Neuronal stem cell (in vitro differentiated cells): ENCODE data around the gene FAM228B.

Experiments used
- DNase-seq: peaks from one replicate; pipeline ENCODE4 v3.0.0-alpha.2; 2013; ENCODE audit warnings: low spot score
- H2AFZ ChIP-seq: one replicate; pipeline ENCODE4 v1.6.1; 2013; ENCODE audit warnings: mild to moderate bottlenecking, low read length, inconsistent platforms
- H2AK5ac ChIP-seq: 2 replicates; pipeline ENCODE4 v1.6.1; 2013; ENCODE audit warnings: low read depth, mild to moderate bottlenecking, inconsistent platforms, low read length, moderate library complexity, mixed read lengths
- H2BK120ac ChIP-seq: 2 replicates; pipeline ENCODE4 v1.6.1; 2013; ENCODE audit warnings: low read depth, mild to moderate bottlenecking, inconsistent platforms, low read length, moderate library complexity, mixed read lengths
- H2BK12ac ChIP-seq: one replicate; pipeline ENCODE4 v1.6.1; 2013; ENCODE audit warnings: low read length, inconsistent platforms
- H2BK15ac ChIP-seq: 2 replicates; pipeline ENCODE4 v1.6.1; 2013; ENCODE audit warnings: mild to moderate bottlenecking, low read length, inconsistent platforms, mixed read lengths
- H2BK5ac ChIP-seq: one replicate; pipeline ENCODE4 v1.6.1; 2013; ENCODE audit warnings: inconsistent platforms, mild to moderate bottlenecking, low read length, moderate library complexity
- H3K14ac ChIP-seq: one replicate; pipeline ENCODE4 v1.6.1; 2013; ENCODE audit warnings: low read length, inconsistent platforms
- H3K18ac ChIP-seq: 2 replicates; pipeline ENCODE4 v1.6.1; 2013; ENCODE audit warnings: low read length, inconsistent platforms
- H3K23ac ChIP-seq: 2 replicates; pipeline ENCODE4 v1.6.1; 2013; ENCODE audit warnings: low read depth, mild to moderate bottlenecking, mixed read lengths, low read length, inconsistent platforms; ENCODE audit not compliant: poor library complexity
- H3K27ac ChIP-seq: replicated peaks from 3 replicates; pipeline ENCODE4 v1.5.1; 2013; ENCODE audit warnings: low read length, inconsistent platforms
- H3K27me3 ChIP-seq, 3 experiments: 2 replicates each; pipeline ENCODE4 v1.6.1; 2013; ENCODE audit warnings: low read length in 3 of 3, mild to moderate bottlenecking in 2 of 3, inconsistent platforms in 1 of 3, low read depth in 1 of 3, mixed read lengths in 1 of 3, moderate library complexity in 1 of 3; ENCODE audit not compliant: control insufficient read depth in 3 of 3, insufficient read depth in 3 of 3
- H3K36me3 ChIP-seq, 2 donors: replicated peaks in 1 of 2; 2 replicates each; pipeline ENCODE4 v1.6.1; 2013; ENCODE audit warnings: low read length in 2 of 2; ENCODE audit not compliant: control insufficient read depth in 2 of 2, insufficient read depth in 2 of 2
- H3K4ac ChIP-seq: 2 replicates; pipeline ENCODE4 v1.6.1; 2013; ENCODE audit warnings: inconsistent platforms, mild to moderate bottlenecking, low read length, moderate library complexity
- H3K4me1 ChIP-seq, 2 donors: 1 replicate in 1 of 2; 2 replicates in 1 of 2; pipeline ENCODE4 v1.6.1; 2013; ENCODE audit warnings: low read length in 2 of 2, low read depth in 1 of 2; ENCODE audit not compliant: control insufficient read depth in 2 of 2, insufficient read depth in 1 of 2
- H3K4me2 ChIP-seq: one replicate; pipeline ENCODE4 v1.6.1; 2013; ENCODE audit warnings: mild to moderate bottlenecking, low read length, inconsistent platforms; ENCODE audit not compliant: insufficient read depth, poor library complexity, severe bottlenecking
- H3K4me3 ChIP-seq, 2 donors: 2 replicates each; pipeline ENCODE4 v1.5.1; 2013; ENCODE audit warnings: low read length in 2 of 2, mild to moderate bottlenecking in 2 of 2, inconsistent platforms in 1 of 2, moderate library complexity in 1 of 2
- H3K79me1 ChIP-seq: one replicate; pipeline ENCODE4 v1.6.1; 2013; ENCODE audit warnings: low read depth, mild to moderate bottlenecking, inconsistent platforms, low read length, moderate library complexity
- H3K9ac ChIP-seq: one replicate; pipeline ENCODE4 v1.6.1; 2013; ENCODE audit warnings: mild to moderate bottlenecking, low read depth, low read length, inconsistent platforms; ENCODE audit not compliant: poor library complexity
- H3K9me3 ChIP-seq, 2 donors: replicated peaks in 1 of 2; 2 replicates each; pipeline versions ENCODE3 to v1.6.1; 2013; ENCODE audit warnings: low read length in 2 of 2, mild to moderate bottlenecking in 2 of 2, inconsistent platforms in 1 of 2, low read depth in 1 of 2, mixed read lengths in 1 of 2, moderate library complexity in 1 of 2; ENCODE audit not compliant: control insufficient read depth in 2 of 2, insufficient read depth in 1 of 2
- H4K8ac ChIP-seq: one replicate; pipeline ENCODE4 v1.6.1; 2013; ENCODE audit warnings: low read depth, mild to moderate bottlenecking, inconsistent platforms, low read length, moderate library complexity
- H4K91ac ChIP-seq: one replicate; pipeline ENCODE4 v1.6.1; 2013; ENCODE audit warnings: low read length, low read depth, mild to moderate bottlenecking, inconsistent platforms; ENCODE audit not compliant: poor library complexity
- WGBS, 2 donors: extraction: QIAGEN DNeasy Blood & Tissue Kit; methylation state at CpG; one replicate each; pipeline ENCODE4 v1.1.7; 2013; ENCODE audit warnings: missing lambda C conversion rate in 2 of 2, mixed read lengths in 1 of 2; ENCODE audit not compliant: insufficient read length in 2 of 2, insufficient replicate concordance in 1 of 2; ENCODE audit errors: extremely low coverage in 2 of 2; 5-methylcytosine and 5-hydroxymethylcytosine counted together

Gene FAM228B

GRCh38 chr2:24110660-24111303 is 12.5 kb upstream of the FAM228B start:
- no peaks in the 10 kb centered on the region for H3K36me3 ChIP-seq
- H3K4me3 ChIP-seq, result no peak overlapping the region
- no peak overlapping the region for H3K4ac ChIP-seq
- peaks cover 2 to 5% of the 10 kb centered on the region in 2 donors for H3K9me3 ChIP-seq
- no peak overlapping the region for H3K18ac ChIP-seq
- no peak overlapping the region for H2AFZ ChIP-seq
- H2BK5ac ChIP-seq, result no peak overlapping the region
- no peak overlapping the region for H2AK5ac ChIP-seq
- H3K23ac ChIP-seq, result no peak overlapping the region
- H3K27me3 ChIP-seq, result no peaks in the 10 kb centered on the region
- no peak overlapping the region for H2BK120ac ChIP-seq
- H4K91ac ChIP-seq, result no peak overlapping the region
- H3K27ac ChIP-seq, result no peak overlapping the region
- H2BK12ac ChIP-seq, result no peak overlapping the region
- DNase-seq, result no peak
- H2BK15ac ChIP-seq, result no peak overlapping the region
- no peak overlapping the region for H3K14ac ChIP-seq
- WGBS, 2 donors, result no CpG with 5 or more reads among the region's 7 CpGs
- no peaks in the 10 kb centered on the region for H3K4me1 ChIP-seq
- no peaks in the 10 kb centered on the region for H3K79me1 ChIP-seq
- H3K9ac ChIP-seq, result no peak overlapping the region
- no peak overlapping the region for H4K8ac ChIP-seq
- no peak overlapping the region for H3K4me2 ChIP-seq

DNA sequence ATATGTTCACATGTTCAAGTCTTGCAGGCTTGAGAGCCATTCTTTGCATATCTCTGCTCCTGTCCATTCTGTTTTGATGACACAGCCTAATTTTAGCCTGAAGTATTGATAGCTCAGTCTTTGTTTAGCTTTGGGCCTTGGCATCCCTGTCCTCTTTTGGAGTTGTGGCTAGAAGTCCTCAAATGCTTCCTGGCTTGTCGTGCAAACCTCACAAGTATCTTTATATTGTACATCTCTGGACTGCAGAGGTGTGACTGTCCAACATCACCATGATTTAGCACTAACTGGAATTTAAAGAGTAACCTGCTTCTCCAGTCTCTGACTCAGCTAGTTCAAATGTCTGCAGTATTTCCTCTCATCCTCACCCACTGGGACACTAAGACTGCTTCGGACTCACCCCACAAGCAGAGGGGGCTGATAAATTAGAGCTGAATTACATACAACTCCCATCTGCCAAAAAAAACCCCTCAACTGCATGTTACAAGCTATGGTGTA is 11.8 kb upstream of the FAM228B start:
- Histone ChIP-seq H2AK5ac (no peak overlapping the region), H3K23ac (no peak overlapping the region), H2BK120ac (no peak overlapping the region), H3K36me3 (no peaks in the 10 kb centered on the region), H3K27ac (no peak overlapping the region), H4K8ac (no peak overlapping the region), H2AFZ (no peak overlapping the region), H2BK5ac (no peak overlapping the region), H4K91ac (no peak overlapping the region), H3K9me3 (peaks cover 2 to 5% of the 10 kb centered on the region in 2 donors), H3K79me1 (no peaks in the 10 kb centered on the region), H3K4me3 (no peak overlapping the region), H3K4me1 (no peaks in the 10 kb centered on the region), H3K27me3 (no peaks in the 10 kb centered on the region), H3K18ac (no peak overlapping the region), H3K4ac (no peak overlapping the region), H2BK15ac (no peak overlapping the region), H3K4me2 (no peak overlapping the region), H2BK12ac (no peak overlapping the region), H3K14ac (no peak overlapping the region), H3K9ac (no peak overlapping the region)
- no CpG with 5 or more reads among the region's 2 CpGs for WGBS, 2 donors
- no peak for DNase-seq

DNA sequence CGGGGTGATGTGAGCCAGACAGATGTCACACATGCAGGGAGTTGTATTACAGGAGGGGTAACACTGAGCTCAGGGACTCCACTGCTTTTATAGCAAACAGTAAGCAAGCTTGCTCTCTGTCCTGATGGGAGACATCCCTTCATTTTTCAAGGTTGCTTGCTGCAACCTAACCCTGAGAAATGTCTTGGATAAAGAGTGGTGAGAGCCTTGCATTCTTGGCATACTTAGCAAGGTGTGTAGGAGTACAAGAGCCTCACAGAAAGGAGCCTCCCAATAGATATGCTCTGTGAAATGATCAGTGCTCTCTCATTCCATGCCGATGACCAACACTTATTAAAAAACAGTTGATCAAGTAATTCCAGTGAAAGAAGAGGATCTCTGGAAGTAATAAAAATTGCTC is 8.2 kb upstream of the FAM228B start:
- Histone ChIP-seq H4K8ac (no peak overlapping the region), H3K4me1 (no peaks in the 10 kb centered on the region), H2BK5ac (no peak overlapping the region), H3K14ac (no peak overlapping the region), H3K18ac (no peak overlapping the region), H2AFZ (no peak overlapping the region), H2BK120ac (no peak overlapping the region), H2BK15ac (no peak overlapping the region), H2BK12ac (no peak overlapping the region), H3K4me3 (no peak overlapping the region), H3K9ac (no peak overlapping the region), H3K4ac (no peak overlapping the region), H3K27me3 (no peaks in the 10 kb centered on the region), H3K27ac (no peak overlapping the region), H3K79me1 (no peaks in the 10 kb centered on the region), H3K36me3 (no peaks in the 10 kb centered on the region), H4K91ac (no peak overlapping the region), H3K9me3 (peaks cover 2 to 5% of the 10 kb centered on the region in 2 donors), H3K23ac (no peak overlapping the region), H2AK5ac (no peak overlapping the region), H3K4me2 (no peak overlapping the region)
- DNase-seq, result no peak
- no CpG with 5 or more reads among the region's 2 CpGs for WGBS, 2 donors

DNA sequence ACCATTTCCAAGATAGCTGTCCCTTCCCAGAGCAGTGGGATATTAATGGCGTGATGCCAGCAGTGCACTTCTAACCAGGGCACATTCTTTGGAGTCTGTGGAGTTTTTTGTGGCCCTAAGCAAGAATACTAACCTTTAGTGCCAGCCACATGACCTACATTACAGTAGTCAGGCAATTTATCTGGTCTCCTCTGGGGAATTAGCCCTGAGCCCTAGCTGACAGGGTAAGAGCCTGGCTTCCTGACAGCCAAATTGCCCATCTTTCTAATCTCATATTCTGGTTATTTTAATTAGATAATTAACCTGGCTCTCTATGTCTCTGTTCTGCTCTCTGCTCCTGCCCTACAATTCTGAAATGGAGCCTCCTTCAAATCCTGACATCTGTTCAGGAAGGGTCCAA is 5.4 kb upstream of the FAM228B start:
- Histone ChIP-seq H2AFZ (no peak overlapping the region), H4K91ac (no peak overlapping the region), H2BK120ac (no peak overlapping the region), H3K36me3 (no peaks in the 10 kb centered on the region), H3K18ac (no peak overlapping the region), H2AK5ac (no peak overlapping the region), H2BK12ac (no peak overlapping the region), H3K9ac (no peak overlapping the region), H3K27me3 (no peaks in the 10 kb centered on the region), H3K4me2 (no peak overlapping the region), H3K14ac (no peak overlapping the region), H3K4me1 (peaks cover 0 to 1% of the 10 kb centered on the region in 2 donors), H3K23ac (no peak overlapping the region), H4K8ac (no peak overlapping the region), H2BK5ac (no peak overlapping the region), H3K4me3 (no peak overlapping the region), H3K9me3 (peaks cover 2 to 5% of the 10 kb centered on the region in 2 donors), H2BK15ac (no peak overlapping the region), H3K27ac (no peak overlapping the region), H3K4ac (no peak overlapping the region), H3K79me1 (no peaks in the 10 kb centered on the region)
- WGBS, 2 donors, result no CpG with 5 or more reads among the region's 1 CpG
- no peak for DNase-seq
